ENCODE measurements around the gene DDX60. TPM values are rescaled to one million over a fixed set of nuclear protein-coding genes. Genes with fewer than 3 reads are reported as not detected.

Gene DDX60, protein sequence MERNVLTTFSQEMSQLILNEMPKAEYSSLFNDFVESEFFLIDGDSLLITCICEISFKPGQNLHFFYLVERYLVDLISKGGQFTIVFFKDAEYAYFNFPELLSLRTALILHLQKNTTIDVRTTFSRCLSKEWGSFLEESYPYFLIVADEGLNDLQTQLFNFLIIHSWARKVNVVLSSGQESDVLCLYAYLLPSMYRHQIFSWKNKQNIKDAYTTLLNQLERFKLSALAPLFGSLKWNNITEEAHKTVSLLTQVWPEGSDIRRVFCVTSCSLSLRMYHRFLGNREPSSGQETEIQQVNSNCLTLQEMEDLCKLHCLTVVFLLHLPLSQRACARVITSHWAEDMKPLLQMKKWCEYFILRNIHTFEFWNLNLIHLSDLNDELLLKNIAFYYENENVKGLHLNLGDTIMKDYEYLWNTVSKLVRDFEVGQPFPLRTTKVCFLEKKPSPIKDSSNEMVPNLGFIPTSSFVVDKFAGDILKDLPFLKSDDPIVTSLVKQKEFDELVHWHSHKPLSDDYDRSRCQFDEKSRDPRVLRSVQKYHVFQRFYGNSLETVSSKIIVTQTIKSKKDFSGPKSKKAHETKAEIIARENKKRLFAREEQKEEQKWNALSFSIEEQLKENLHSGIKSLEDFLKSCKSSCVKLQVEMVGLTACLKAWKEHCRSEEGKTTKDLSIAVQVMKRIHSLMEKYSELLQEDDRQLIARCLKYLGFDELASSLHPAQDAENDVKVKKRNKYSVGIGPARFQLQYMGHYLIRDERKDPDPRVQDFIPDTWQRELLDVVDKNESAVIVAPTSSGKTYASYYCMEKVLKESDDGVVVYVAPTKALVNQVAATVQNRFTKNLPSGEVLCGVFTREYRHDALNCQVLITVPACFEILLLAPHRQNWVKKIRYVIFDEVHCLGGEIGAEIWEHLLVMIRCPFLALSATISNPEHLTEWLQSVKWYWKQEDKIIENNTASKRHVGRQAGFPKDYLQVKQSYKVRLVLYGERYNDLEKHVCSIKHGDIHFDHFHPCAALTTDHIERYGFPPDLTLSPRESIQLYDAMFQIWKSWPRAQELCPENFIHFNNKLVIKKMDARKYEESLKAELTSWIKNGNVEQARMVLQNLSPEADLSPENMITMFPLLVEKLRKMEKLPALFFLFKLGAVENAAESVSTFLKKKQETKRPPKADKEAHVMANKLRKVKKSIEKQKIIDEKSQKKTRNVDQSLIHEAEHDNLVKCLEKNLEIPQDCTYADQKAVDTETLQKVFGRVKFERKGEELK (N-terminal part only)
- total RNA-seq = 10 to 100 TPM; 19.1 to 24.4 TPM
- polyA plus RNA-seq = 1 to 10 TPM; 4.3 to 7.2 TPM
- long read RNA-seq, donor 1, partial matches to known transcripts = 7 of 8 reads
- long read RNA-seq, donor 1, other reads (novel, unspliced or antisense) = 1 of 8 reads
- long read RNA-seq, donor 2, full-length matches to known transcripts = 1 of 7 reads
- long read RNA-seq, donor 2, partial matches to known transcripts = 5 of 7 reads
- long read RNA-seq, donor 2, other reads (novel, unspliced or antisense) = 1 of 7 reads

DNA sequence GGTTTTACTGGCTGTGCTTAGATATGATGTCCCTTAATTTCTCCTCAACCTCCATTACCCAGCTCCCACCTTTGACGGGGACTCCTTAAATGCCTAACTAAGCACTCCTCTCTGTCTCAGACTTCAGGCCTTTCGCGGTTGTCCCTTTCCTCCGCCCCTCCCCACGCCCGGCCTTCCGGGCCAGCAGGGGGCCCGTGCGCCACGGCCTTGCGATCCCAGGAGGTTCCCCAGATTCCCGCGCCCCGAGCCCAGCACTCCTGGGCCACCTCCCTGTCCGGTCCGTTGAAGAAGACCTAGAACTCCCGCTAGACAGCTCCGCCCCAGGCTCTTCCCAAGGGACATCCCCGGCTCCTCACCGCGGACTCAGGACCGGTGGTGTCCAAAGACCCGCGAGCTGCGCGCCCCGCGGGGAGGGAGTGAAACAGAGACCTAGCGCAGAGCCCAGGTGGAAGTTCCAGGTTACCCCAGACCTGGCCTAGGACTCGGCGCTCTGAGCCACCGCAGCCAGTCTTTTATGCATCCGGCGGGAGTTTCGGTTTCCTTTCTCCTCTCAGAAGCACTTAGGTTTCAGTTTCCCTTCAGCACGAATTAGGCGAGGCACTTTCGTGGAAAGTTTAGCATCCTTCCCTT lies at the start of gene DDX60:
Gene DDX60, minus strand, starts transcription at position 487 of the 630 bp plus-strand sequence. CDS start 7,493 bp downstream, outside the sequence.
- Histone ChIP-seq H3K36me3 (ENCODE audit: control insufficient read depth in 1 of 2, insufficient read depth in 2 of 2, low read length in 1 of 2) (no peaks in the 10 kb centered on the region), H3K27me3 (ENCODE audit: control insufficient read depth in 1 of 2, insufficient read depth in 2 of 2, low read length in 1 of 2) (no peaks in the 10 kb centered on the region), H3K9me3 (ENCODE audit: control insufficient read depth, low read length) (no peaks in the 10 kb centered on the region), H3K4me3 (ENCODE audit: low read length in 2 of 2) (peak within 1 kb of the TSS; percentile 90 to 100), H3K4me1 (ENCODE audit: control insufficient read depth in 1 of 2, insufficient read depth in 2 of 2, low read length in 2 of 2) (no peaks in the 10 kb centered on the region), H3K27ac (ENCODE audit: low read depth in 1 of 2, low read length in 2 of 2) (peak within 1 kb of the TSS in 1 of 2 donors; percentile 94)
- WGBS, 2 donors = 0 to 1% methylated on average over 38 of the region's 38 CpGs
- ATAC-seq (ENCODE audit: low FRiP score) (peak; percentile 94), DNase-seq (peak; percentile 84 to 87)
- intact Hi-C loops (cut with DNase I) = loop anchor here (2.0 to 5.0 kb wide), 2 partner anchors 162 to 164 kb away; partner anchors contain the start of gene DDX60L (in 2 of the 2)

DNA sequence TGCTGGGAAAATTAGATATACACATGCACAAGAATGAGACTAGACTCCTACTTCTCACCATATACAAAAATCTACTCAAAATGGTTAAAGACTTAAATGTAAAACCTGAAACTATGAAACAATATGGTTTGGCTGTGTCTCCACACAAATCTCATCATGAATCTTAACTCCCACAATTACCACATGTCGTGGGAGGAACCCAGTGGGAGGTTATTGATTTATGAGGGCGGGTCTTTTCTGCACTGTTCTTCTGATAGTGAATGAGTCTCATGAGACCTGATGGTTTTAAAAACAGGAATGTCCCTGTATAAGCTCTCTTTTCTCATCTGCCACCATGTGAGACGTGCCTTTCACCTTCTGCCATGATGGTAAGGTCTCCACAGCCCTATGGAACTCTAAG lies 48.5 kb upstream of the DDX60 start:
- no peak for ATAC-seq (ENCODE audit: low FRiP score)

DNA sequence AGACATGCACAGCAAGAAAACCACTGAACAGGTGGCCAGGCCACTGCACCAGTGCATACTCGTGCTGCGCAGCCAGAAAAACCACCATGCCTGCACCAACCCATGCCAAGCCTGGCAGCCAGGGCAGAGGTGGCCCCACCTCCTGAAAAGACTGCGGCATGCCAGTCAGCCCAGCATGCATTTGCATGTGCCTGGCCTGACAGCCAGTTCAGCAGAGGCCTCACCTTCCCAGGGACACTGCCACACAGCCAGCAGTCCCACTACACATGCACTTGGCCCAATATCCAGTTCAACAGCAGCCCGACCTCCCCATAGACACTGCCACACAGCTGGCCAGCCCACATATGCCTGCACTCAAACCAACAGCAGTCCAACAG lies 43.5 kb upstream of the DDX60 start:
- intact Hi-C loops (cut with DNase I) = no loop called here
- H3K9me3 ChIP-seq (ENCODE audit: control insufficient read depth, low read length) = no peaks in the 10 kb centered on the region
- no peak overlapping the region for H3K27ac ChIP-seq (ENCODE audit: low read depth in 1 of 2, low read length in 2 of 2)
- H3K36me3 ChIP-seq (ENCODE audit: control insufficient read depth in 1 of 2, insufficient read depth in 2 of 2, low read length in 1 of 2) = no peaks in the 10 kb centered on the region
- no peaks in the 10 kb centered on the region for H3K4me1 ChIP-seq (ENCODE audit: control insufficient read depth in 1 of 2, insufficient read depth in 2 of 2, low read length in 2 of 2)
- H3K4me3 ChIP-seq (ENCODE audit: low read length in 2 of 2) = no peak overlapping the region
- DNase-seq (no peak), ATAC-seq (ENCODE audit: low FRiP score) (no peak)
- H3K27me3 ChIP-seq (ENCODE audit: control insufficient read depth in 1 of 2, insufficient read depth in 2 of 2, low read length in 1 of 2) = no peaks in the 10 kb centered on the region
- 71 to 72% methylated on average over 4 of the region's 4 CpGs for WGBS, 2 donors

More for the DNA sequence above, 48.5 kb upstream of the DDX60 start:
- intact Hi-C loops (cut with DNase I) = no loop called here
- Histone ChIP-seq H3K36me3 (ENCODE audit: control insufficient read depth in 1 of 2, insufficient read depth in 2 of 2, low read length in 1 of 2) (no peaks in the 10 kb centered on the region), H3K4me3 (ENCODE audit: low read length in 2 of 2) (no peak overlapping the region), H3K27me3 (ENCODE audit: control insufficient read depth in 1 of 2, insufficient read depth in 2 of 2, low read length in 1 of 2) (no peaks in the 10 kb centered on the region), H3K9me3 (ENCODE audit: control insufficient read depth, low read length) (no peaks in the 10 kb centered on the region), H3K27ac (ENCODE audit: low read depth in 1 of 2, low read length in 2 of 2) (no peak overlapping the region), H3K4me1 (ENCODE audit: control insufficient read depth in 1 of 2, insufficient read depth in 2 of 2, low read length in 2 of 2) (no peaks in the 10 kb centered on the region)
- no peak for DNase-seq
- WGBS, 2 donors = 77 to 82% methylated on average over 3 of the region's 3 CpGs

DNA sequence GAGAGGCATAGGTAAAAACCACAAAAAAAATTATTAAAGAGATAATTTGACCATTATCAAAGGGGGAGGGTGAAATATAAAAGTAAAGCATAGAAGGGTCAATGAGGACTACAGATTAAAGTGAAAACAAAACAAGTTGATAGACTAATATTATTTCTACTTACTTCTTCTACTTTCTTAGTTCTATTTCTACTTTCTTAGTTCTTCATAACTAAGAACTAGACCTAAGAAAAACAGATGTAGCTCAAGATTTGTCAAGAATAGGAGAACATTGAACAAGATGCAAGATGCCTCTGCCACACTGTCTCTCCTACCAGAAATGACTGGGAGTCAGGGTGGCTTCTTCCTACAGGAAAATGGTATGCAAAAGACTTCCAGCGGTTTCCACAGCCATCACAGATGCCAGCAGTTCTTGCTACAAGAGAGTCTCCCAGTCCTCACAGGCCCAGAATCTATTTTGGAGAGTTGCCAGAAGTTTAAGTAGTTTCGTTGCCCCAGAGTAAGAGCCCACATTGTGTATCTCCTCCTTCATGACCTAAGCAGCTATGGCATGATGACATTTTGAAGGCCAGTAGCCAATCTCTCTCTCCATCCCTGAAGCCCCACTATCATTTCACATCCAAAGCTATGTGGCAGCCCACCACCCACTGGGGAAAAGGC lies 42.9 kb upstream of the DDX60 start:
- WGBS, 2 donors = 69 to 73% methylated on average over 2 of the region's 2 CpGs
- no peaks in the 10 kb centered on the region for H3K36me3 ChIP-seq (ENCODE audit: control insufficient read depth in 1 of 2, insufficient read depth in 2 of 2, low read length in 1 of 2)

DNA sequence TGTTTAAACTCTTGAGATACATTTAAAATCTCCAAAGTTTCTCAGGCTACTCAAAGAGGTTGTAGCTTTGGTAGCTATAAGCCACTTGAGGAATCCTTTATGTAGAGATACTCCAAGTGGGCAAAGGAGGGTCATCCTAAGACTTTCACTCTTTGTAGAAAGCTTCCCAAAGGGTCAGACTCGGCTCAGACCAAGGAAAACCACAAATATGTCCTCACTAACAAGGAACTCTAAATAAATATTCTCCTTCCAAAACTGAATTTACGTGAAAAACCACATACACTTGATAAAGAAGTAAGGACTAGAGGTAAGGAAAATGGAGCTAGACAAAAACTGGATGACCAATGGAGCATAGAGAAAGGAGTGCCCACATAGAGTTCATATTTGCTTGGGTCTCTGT lies 41.7 kb upstream of the DDX60 start:
- ATAC-seq (ENCODE audit: low FRiP score) (no peak), DNase-seq (no peak)
- no peaks in the 10 kb centered on the region for H3K27me3 ChIP-seq (ENCODE audit: control insufficient read depth in 1 of 2, insufficient read depth in 2 of 2, low read length in 1 of 2)
- no peaks in the 10 kb centered on the region for H3K36me3 ChIP-seq (ENCODE audit: control insufficient read depth in 1 of 2, insufficient read depth in 2 of 2, low read length in 1 of 2)
- no peak overlapping the region for H3K27ac ChIP-seq (ENCODE audit: low read depth in 1 of 2, low read length in 2 of 2)
- 70 to 79% methylated on average over 2 of the region's 2 CpGs for WGBS, 2 donors
- H3K4me3 ChIP-seq (ENCODE audit: low read length in 2 of 2) = no peak overlapping the region
- no peaks in the 10 kb centered on the region for H3K9me3 ChIP-seq (ENCODE audit: control insufficient read depth, low read length)
- intact Hi-C loops (cut with DNase I) = no loop called here
- no peaks in the 10 kb centered on the region for H3K4me1 ChIP-seq (ENCODE audit: control insufficient read depth in 1 of 2, insufficient read depth in 2 of 2, low read length in 2 of 2)

More for the DNA sequence above, 42.9 kb upstream of the DDX60 start:
- Histone ChIP-seq H3K27me3 (ENCODE audit: control insufficient read depth in 1 of 2, insufficient read depth in 2 of 2, low read length in 1 of 2) (no peaks in the 10 kb centered on the region), H3K4me3 (ENCODE audit: low read length in 2 of 2) (no peak overlapping the region), H3K4me1 (ENCODE audit: control insufficient read depth in 1 of 2, insufficient read depth in 2 of 2, low read length in 2 of 2) (no peaks in the 10 kb centered on the region), H3K27ac (ENCODE audit: low read depth in 1 of 2, low read length in 2 of 2) (no peak overlapping the region), H3K9me3 (ENCODE audit: control insufficient read depth, low read length) (no peaks in the 10 kb centered on the region)
- intact Hi-C loops (cut with DNase I) = no loop called here
- DNase-seq = no peak
- no peak for ATAC-seq (ENCODE audit: low FRiP score)

DNA sequence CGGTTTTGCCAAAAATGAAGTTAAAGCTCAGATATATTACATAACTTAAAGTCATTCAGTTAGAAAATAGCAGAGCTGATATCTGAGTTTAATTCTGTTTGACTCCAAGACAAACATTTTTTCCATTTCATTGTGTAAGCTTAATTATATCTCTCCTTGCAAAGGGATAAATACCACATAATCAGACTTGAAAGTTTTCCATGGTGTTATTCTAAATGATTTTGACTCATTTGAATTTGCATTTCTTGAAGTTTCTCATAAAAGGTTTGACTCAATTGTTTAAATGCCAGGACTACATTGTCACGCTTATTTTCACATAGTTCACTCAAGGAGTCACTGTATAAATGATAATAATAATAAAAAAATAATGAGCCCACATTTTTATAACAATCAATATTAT lies 39.4 kb upstream of the DDX60 start:
- 41 to 46% methylated on average over 2 of the region's 2 CpGs for WGBS, 2 donors
- H3K4me1 ChIP-seq (ENCODE audit: control insufficient read depth in 1 of 2, insufficient read depth in 2 of 2, low read length in 2 of 2) = no peaks in the 10 kb centered on the region
- intact Hi-C loops (cut with DNase I) = no loop called here
- DNase-seq = no peak
- H3K36me3 ChIP-seq (ENCODE audit: control insufficient read depth in 1 of 2, insufficient read depth in 2 of 2, low read length in 1 of 2) = no peaks in the 10 kb centered on the region
- no peaks in the 10 kb centered on the region for H3K27me3 ChIP-seq (ENCODE audit: control insufficient read depth in 1 of 2, insufficient read depth in 2 of 2, low read length in 1 of 2)
- no peak overlapping the region for H3K4me3 ChIP-seq (ENCODE audit: low read length in 2 of 2)
- peaks cover 1% of the 10 kb centered on the region for H3K9me3 ChIP-seq (ENCODE audit: control insufficient read depth, low read length)
- no peak for ATAC-seq (ENCODE audit: low FRiP score)
- no peak overlapping the region for H3K27ac ChIP-seq (ENCODE audit: low read depth in 1 of 2, low read length in 2 of 2)

DNA sequence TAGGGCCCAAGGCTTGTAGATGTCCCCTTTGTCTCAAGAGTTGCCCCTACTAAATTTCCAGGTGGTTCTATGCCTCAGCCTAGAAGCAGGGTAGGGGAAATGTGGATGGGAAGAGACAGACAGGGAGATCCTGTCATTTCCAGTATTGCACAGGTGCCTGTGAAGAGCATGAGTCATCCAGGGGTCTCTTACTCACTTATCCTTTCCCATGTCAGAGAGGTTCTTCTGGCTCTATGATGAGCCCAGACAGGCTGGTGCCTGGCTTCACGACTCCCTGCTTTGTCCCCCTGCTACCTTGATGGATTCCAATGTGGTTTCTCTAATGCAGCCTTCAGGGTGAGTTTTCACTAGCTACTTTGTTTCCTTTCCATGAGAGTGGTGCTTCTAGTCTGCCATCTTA lies 35.2 kb upstream of the DDX60 start:
- ATAC-seq (ENCODE audit: low FRiP score) = no peak
- Histone ChIP-seq H3K4me1 (ENCODE audit: control insufficient read depth in 1 of 2, insufficient read depth in 2 of 2, low read length in 2 of 2) (no peaks in the 10 kb centered on the region), H3K36me3 (ENCODE audit: control insufficient read depth in 1 of 2, insufficient read depth in 2 of 2, low read length in 1 of 2) (no peaks in the 10 kb centered on the region), H3K4me3 (ENCODE audit: low read length in 2 of 2) (no peak overlapping the region), H3K9me3 (ENCODE audit: control insufficient read depth, low read length) (peaks cover 2% of the 10 kb centered on the region), H3K27ac (ENCODE audit: low read depth in 1 of 2, low read length in 2 of 2) (no peak overlapping the region), H3K27me3 (ENCODE audit: control insufficient read depth in 1 of 2, insufficient read depth in 2 of 2, low read length in 1 of 2) (no peaks in the 10 kb centered on the region)
- 88 to 92% methylated on average over 1 of the region's 1 CpG for WGBS, 2 donors
- DNase-seq = no peak
- intact Hi-C loops (cut with DNase I) = no loop called here
